ENCODE data around the gene APOO.

DNA sequence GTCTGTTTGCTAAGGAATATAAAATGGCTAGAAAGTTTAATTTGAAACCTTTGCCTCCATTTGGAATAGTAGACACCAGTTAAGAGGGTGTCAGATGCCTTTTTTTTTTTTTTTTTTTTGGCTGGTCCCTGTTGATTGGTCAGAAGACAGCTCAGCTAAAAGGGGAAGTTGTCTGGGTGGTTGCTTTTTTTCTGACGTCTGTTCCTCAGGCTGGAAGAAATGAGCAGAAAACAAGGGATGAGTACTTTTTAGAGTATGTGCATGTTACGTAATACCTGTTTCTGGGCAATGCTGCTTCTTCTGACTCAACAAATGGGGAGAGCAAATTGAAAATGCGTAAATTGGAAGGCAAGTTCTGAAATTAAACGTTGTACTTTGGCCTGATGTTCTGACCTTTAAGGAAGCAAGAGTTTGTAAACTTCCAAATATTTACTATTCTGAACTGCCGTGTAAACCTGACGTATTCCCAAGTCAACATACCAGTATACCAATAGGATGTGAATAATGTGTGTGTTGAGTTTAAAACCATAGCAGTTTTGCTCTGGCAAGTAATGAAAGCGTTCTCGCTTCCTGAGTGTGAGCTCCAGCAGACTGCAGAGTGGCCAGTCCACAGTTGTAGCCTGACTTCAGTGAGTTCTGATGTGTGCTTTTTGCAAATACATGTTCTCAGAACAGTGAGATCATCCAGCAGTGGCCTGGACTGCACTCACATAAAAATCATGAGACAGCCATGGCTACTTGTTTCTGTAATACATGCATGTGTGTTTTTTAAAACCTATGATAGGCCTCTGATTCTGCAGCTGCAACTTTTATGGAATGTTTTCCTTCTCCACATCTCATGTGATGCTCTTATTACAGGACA is 123.0 kb downstream of the APOO start:
- TF ChIP-seq, protein P1, sequence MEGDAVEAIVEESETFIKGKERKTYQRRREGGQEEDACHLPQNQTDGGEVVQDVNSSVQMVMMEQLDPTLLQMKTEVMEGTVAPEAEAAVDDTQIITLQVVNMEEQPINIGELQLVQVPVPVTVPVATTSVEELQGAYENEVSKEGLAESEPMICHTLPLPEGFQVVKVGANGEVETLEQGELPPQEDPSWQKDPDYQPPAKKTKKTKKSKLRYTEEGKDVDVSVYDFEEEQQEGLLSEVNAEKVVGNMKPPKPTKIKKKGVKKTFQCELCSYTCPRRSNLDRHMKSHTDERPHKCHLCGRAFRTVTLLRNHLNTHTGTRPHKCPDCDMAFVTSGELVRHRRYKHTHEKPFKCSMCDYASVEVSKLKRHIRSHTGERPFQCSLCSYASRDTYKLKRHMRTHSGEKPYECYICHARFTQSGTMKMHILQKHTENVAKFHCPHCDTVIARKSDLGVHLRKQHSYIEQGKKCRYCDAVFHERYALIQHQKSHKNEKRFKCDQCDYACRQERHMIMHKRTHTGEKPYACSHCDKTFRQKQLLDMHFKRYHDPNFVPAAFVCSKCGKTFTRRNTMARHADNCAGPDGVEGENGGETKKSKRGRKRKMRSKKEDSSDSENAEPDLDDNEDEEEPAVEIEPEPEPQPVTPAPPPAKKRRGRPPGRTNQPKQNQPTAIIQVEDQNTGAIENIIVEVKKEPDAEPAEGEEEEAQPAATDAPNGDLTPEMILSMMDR (IDR thresholded peaks at IDR 0.05; ENCODE audit: poor library complexity, severe bottlenecking): no peak
- TF ChIP-seq EZH2 (IDR thresholded peaks at IDR 0.05; ENCODE audit: borderline replicate concordance, insufficient read depth, low read length, poor library complexity, severe bottlenecking) (no peak), POLR2AphosphoS5 (IDR thresholded peaks at IDR 0.05) (no peak)

All from neural cell (in vitro differentiated cells).